H9 (cell line): Measurements from ENCODE around the gene MICAL2. TPM values are rescaled to one million over a fixed set of nuclear protein-coding genes. Genes with fewer than 3 reads are reported as not detected.

Source experiments
- DNase-seq: peaks from one replicate; pipeline ENCODE4 v3.0.0-alpha.2; 2017
- H2AFZ ChIP-seq: one replicate; pipeline ENCODE4 v1.6.1; 2013; ENCODE audit warnings: mild to moderate bottlenecking, low read length, control low read depth, moderate library complexity
- H2AK5ac ChIP-seq: 2 replicates; pipeline ENCODE4 v1.6.1; 2013; ENCODE audit warnings: low read length, control low read depth, mixed read lengths; ENCODE audit not compliant: insufficient read length
- H2BK120ac ChIP-seq: one replicate; pipeline ENCODE4 v1.6.1; 2013; ENCODE audit warnings: low read depth, mild to moderate bottlenecking, low read length, control low read depth, inconsistent platforms; ENCODE audit not compliant: poor library complexity, severe bottlenecking
- H2BK12ac ChIP-seq: 2 replicates; pipeline ENCODE4 v1.6.1; 2013; ENCODE audit warnings: low read length, control low read depth, mixed read lengths, low read depth; ENCODE audit not compliant: insufficient read length
- H2BK15ac ChIP-seq: 2 replicates; pipeline ENCODE4 v1.6.1; 2013; ENCODE audit warnings: low read depth, low read length, control low read depth
- H2BK20ac ChIP-seq: one replicate; pipeline ENCODE4 v1.6.1; 2013; ENCODE audit warnings: low read depth, mild to moderate bottlenecking, low read length, control low read depth, inconsistent platforms; ENCODE audit not compliant: poor library complexity, severe bottlenecking
- H2BK5ac ChIP-seq: 2 replicates; pipeline ENCODE4 v1.6.1; 2013; ENCODE audit warnings: low read length, control low read depth, mixed read lengths; ENCODE audit not compliant: insufficient read length
- H3K14ac ChIP-seq: 2 replicates; pipeline ENCODE4 v1.6.1; 2013; ENCODE audit warnings: low read length, control low read depth; ENCODE audit not compliant: insufficient read depth
- H3K18ac ChIP-seq: 2 replicates; pipeline ENCODE4 v1.6.1; 2013; ENCODE audit warnings: low read depth, mild to moderate bottlenecking, mixed read lengths, low read length, control low read depth; ENCODE audit not compliant: insufficient read length
- H3K23ac ChIP-seq: 2 replicates; pipeline ENCODE4 v1.6.1; 2013; ENCODE audit warnings: low read length, control low read depth, mixed read lengths, low read depth; ENCODE audit not compliant: insufficient read length
- H3K23me2 ChIP-seq: 2 replicates; pipeline ENCODE4 v1.6.1; 2013; ENCODE audit warnings: low read depth, mild to moderate bottlenecking, mixed read lengths, low read length, control low read depth; ENCODE audit not compliant: insufficient read length, poor library complexity, severe bottlenecking
- H3K27ac ChIP-seq: 2 replicates; pipeline ENCODE4 v1.5.1; 2013; ENCODE audit warnings: low read length, control low read depth, mixed read lengths, low read depth; ENCODE audit not compliant: insufficient read length
- H3K27me3 ChIP-seq: 2 replicates; pipeline ENCODE4 v1.6.1; 2013; ENCODE audit warnings: low read length, control low read depth, inconsistent platforms; ENCODE audit not compliant: insufficient read depth
- H3K4ac ChIP-seq: 2 replicates; pipeline ENCODE4 v1.6.1; 2013; ENCODE audit warnings: low read depth, mild to moderate bottlenecking, control low read depth, inconsistent platforms, low read length, moderate library complexity
- H3K4me1 ChIP-seq: 2 replicates; pipeline ENCODE4 v1.6.1; 2013; ENCODE audit warnings: low read length, control low read depth, inconsistent platforms; ENCODE audit not compliant: insufficient read depth
- H3K4me2 ChIP-seq: 2 replicates; pipeline ENCODE4 v1.6.1; 2013; ENCODE audit warnings: low read length, control low read depth, mixed read lengths; ENCODE audit not compliant: insufficient read length, insufficient read depth
- H3K56ac ChIP-seq: 2 replicates; pipeline ENCODE4 v1.6.1; 2013; ENCODE audit warnings: low read depth, mild to moderate bottlenecking, mixed read lengths, low read length, control low read depth; ENCODE audit not compliant: insufficient read length
- H3K79me1 ChIP-seq: 2 replicates; pipeline ENCODE4 v1.6.1; 2013; ENCODE audit warnings: low read depth, mild to moderate bottlenecking, moderate library complexity, low read length, control low read depth, inconsistent platforms; ENCODE audit not compliant: insufficient read depth, poor library complexity, severe bottlenecking
- H3K79me2 ChIP-seq: 2 replicates; pipeline ENCODE4 v1.6.1; 2013; ENCODE audit warnings: low read length, control low read depth, inconsistent platforms; ENCODE audit not compliant: insufficient read depth
- H3K9ac ChIP-seq: 2 replicates; pipeline ENCODE4 v1.6.1; 2013; ENCODE audit warnings: low read length, control low read depth, mixed read lengths; ENCODE audit not compliant: insufficient read length; ENCODE audit errors: extremely low read depth
- H3K9me3 ChIP-seq: one replicate; pipeline ENCODE4 v1.6.1; 2013; ENCODE audit warnings: low read depth, low read length, inconsistent platforms; ENCODE audit not compliant: control insufficient read depth
- H3T11ph ChIP-seq: one replicate; pipeline ENCODE4 v1.6.1; 2013; ENCODE audit warnings: mild to moderate bottlenecking, low read length, control low read depth, inconsistent platforms
- H4K20me1 ChIP-seq: one replicate; pipeline ENCODE4 v1.6.1; 2013; ENCODE audit not compliant: control insufficient read depth, insufficient read length, insufficient read depth
- H4K5ac ChIP-seq: 2 replicates; pipeline ENCODE4 v1.6.1; 2013; ENCODE audit warnings: low read depth, mild to moderate bottlenecking, mixed read lengths, low read length, control low read depth; ENCODE audit not compliant: insufficient read length
- H4K8ac ChIP-seq: replicated peaks from 2 replicates; pipeline ENCODE4 v1.6.1; 2013; ENCODE audit warnings: low read length, control low read depth, mixed read lengths, low read depth; ENCODE audit not compliant: insufficient read length
- H4K91ac ChIP-seq: 2 replicates; pipeline ENCODE4 v1.6.1; 2013; ENCODE audit warnings: low read depth, mild to moderate bottlenecking, moderate library complexity, mixed read lengths, low read length, control low read depth; ENCODE audit not compliant: insufficient read length
- H3K27ac Mint-ChIP-seq, 3 experiments: 2 replicates in 2 of 3; 3 replicates in 1 of 3; pipeline ENCODE4 v1.8.0; 2020 to 2021; ENCODE audit warnings: mixed read lengths in 3 of 3, mild to moderate bottlenecking in 1 of 3, moderate library complexity in 1 of 3
- H3K27me3 Mint-ChIP-seq: 2 replicates; pipeline ENCODE4 v1.8.0; 2021; ENCODE audit warnings: low read depth, mild to moderate bottlenecking, moderate library complexity, mixed read lengths
- H3K36me3 Mint-ChIP-seq, 3 experiments: 2 replicates in 2 of 3; 3 replicates in 1 of 3; pipeline ENCODE4 v1.8.0; 2020 to 2021; ENCODE audit warnings: low read depth in 3 of 3, mixed read lengths in 3 of 3; ENCODE audit not compliant: insufficient read depth in 1 of 3
- H3K4me1 Mint-ChIP-seq, 2 experiments: 2 replicates each; pipeline ENCODE4 v1.8.0; 2020; ENCODE audit warnings: mixed read lengths in 2 of 2
- H3K4me3 Mint-ChIP-seq, 2 experiments: 2 replicates in 1 of 2; 3 replicates in 1 of 2; pipeline ENCODE4 v1.8.0; 2020 to 2021; ENCODE audit warnings: mild to moderate bottlenecking in 2 of 2, mixed read lengths in 2 of 2, moderate library complexity in 1 of 2
- H3K9me3 Mint-ChIP-seq, 2 experiments: 2 replicates in 1 of 2; 3 replicates in 1 of 2; pipeline ENCODE4 v1.8.0; 2020; ENCODE audit warnings: mild to moderate bottlenecking in 2 of 2, mixed read lengths in 2 of 2, moderate library complexity in 1 of 2
- CTCF ChIP-seq: fragments of 200-600 bp; sonication (generic); conservative IDR thresholded peaks from 3 replicates; pipeline ENCODE4 v1.8.0; 2021; ENCODE audit warnings: antibody characterized with exemption, mild to moderate bottlenecking
- WGBS: extraction: QIAGEN DNeasy Blood & Tissue Kit; methylation state at CpG from one replicate; pipeline ENCODE4 v1.1.7; 2013; ENCODE audit warnings: missing lambda C conversion rate, low lambda C conversion rate, mixed read lengths; ENCODE audit not compliant: insufficient read length; ENCODE audit errors: extremely low coverage; 5-methylcytosine and 5-hydroxymethylcytosine counted together
- total RNA-seq: library from RNA; stranded (reverse); gene quantifications from 2 replicates; pipeline ENCODE4 v1.2.1, GENCODE V29; 2021

Gene MICAL2
- total RNA-seq, 1 experiment from 2014 or later, result 4.7 TPM

- H3T11ph ChIP-seq, result no peak overlapping the region
- H2AK5ac ChIP-seq, result no peak overlapping the region
- no peak overlapping the region for H4K8ac ChIP-seq
- H3K4me2 ChIP-seq, result no peak overlapping the region
- H2BK120ac ChIP-seq, result no peak overlapping the region
- no peaks in the 10 kb centered on the region for H3K23me2 ChIP-seq
- H2AFZ ChIP-seq, result no peak overlapping the region
- TF ChIP-seq CTCF, result no peak
- Mint-ChIP-seq H3K4me3 (no peak overlapping the region), H3K36me3 (no peaks in the 10 kb centered on the region), H3K9me3 (no peaks in the 10 kb centered on the region), H3K4me1 (peaks cover 8 to 13% of the 10 kb centered on the region in 2 experiments), H3K27ac (no peak overlapping the region), H3K27me3 (peaks cover 39% of the 10 kb centered on the region)
- H3K4me1 ChIP-seq, result no peaks in the 10 kb centered on the region
- DNase-seq, result no peak
- no peak overlapping the region for H3K18ac ChIP-seq
- no peak overlapping the region for H3K27ac ChIP-seq
- H3K9me3 ChIP-seq, result no peaks in the 10 kb centered on the region
- H3K9ac ChIP-seq, result no peak overlapping the region
- H4K5ac ChIP-seq, result no peak overlapping the region
- no peak overlapping the region for H3K4ac ChIP-seq
- H3K14ac ChIP-seq, result no peak overlapping the region; the same call in 1 of the 2 replicates
- no peak overlapping the region for H2BK20ac ChIP-seq
- no peaks in the 10 kb centered on the region for H4K20me1 ChIP-seq
- H4K91ac ChIP-seq, result no peak overlapping the region
- no peaks in the 10 kb centered on the region; the same call in 1 of the 2 replicates for H3K27me3 ChIP-seq
- no peaks in the 10 kb centered on the region for H3K79me2 ChIP-seq
- H2BK5ac ChIP-seq, result no peak overlapping the region
- no peak overlapping the region for H2BK12ac ChIP-seq
- H3K79me1 ChIP-seq, result no peaks in the 10 kb centered on the region
- no peak overlapping the region for H3K23ac ChIP-seq
- no peak overlapping the region for H3K56ac ChIP-seq
- WGBS, result no CpG with 5 or more reads among the region's 5 CpGs
- no peak overlapping the region for H2BK15ac ChIP-seq
Measured at GRCh38 chr11:12119502-12119901, 9.1 kb downstream of the MICAL2 start.
